Tibial artery (tissue), 4 donors: Measurements from ENCODE around the gene ZNF234.
"Not testable (repeated sequence)": the region's sequence is repeated elsewhere in the genome, so short reads cannot be mapped to it uniquely, and the experiment has no call there.

ENCODE experiments used
- DNase-seq, 2 donors: peaks; one replicate each; pipeline ENCODE4 v3.0.0-alpha.2; 2019
- H3K27ac ChIP-seq, 2 donors: fragments of 200-600 bp; sonication (generic) in 1 of 2; 1 replicate in 1 of 2; 2 replicates in 1 of 2; pipeline ENCODE4 v1.5.1; 2018 to 2019; ENCODE audit warnings: mild to moderate bottlenecking in 1 of 2
- H3K27me3 ChIP-seq, 2 donors: fragments of 200-600 bp; sonication (generic) in 1 of 2; one replicate each; pipeline versions ENCODE4 v1.5.1 to v1.6.0; 2016 to 2019
- H3K36me3 ChIP-seq, 3 donors: fragments of 200-600 bp; sonication (generic) in 2 of 3; one replicate each; pipeline ENCODE4 v1.5.1; 2016 to 2019; ENCODE audit warnings: mild to moderate bottlenecking in 2 of 3
- H3K4me1 ChIP-seq, 4 donors: fragments of 200-600 bp; sonication (generic) in 2 of 4; 1 replicate in 3 of 4; 2 replicates in 1 of 4; pipeline ENCODE4 v1.5.1; 2016 to 2019
- H3K4me3 ChIP-seq, 2 donors: fragments of 200-600 bp; sonication (generic) in 1 of 2; 1 replicate in 1 of 2; 2 replicates in 1 of 2; pipeline ENCODE4 v1.5.1; 2018 to 2019; ENCODE audit warnings: mild to moderate bottlenecking in 2 of 2
- H3K9me3 ChIP-seq, 3 donors: fragments of 200-600 bp; sonication (generic) in 1 of 3; one replicate each; pipeline ENCODE4 v1.5.1; 2016 to 2019
- CTCF ChIP-seq, 2 experiments: fragments of 200-600 bp in 1 of 2; fragments of 450-650 bp in 1 of 2; IDR thresholded peaks; one replicate each; pipeline ENCODE4 v1.5.1; 2017 to 2019; ENCODE audit warnings: antibody characterized with exemption in 2 of 2, mild to moderate bottlenecking in 1 of 2, moderate library complexity in 1 of 2
- intact Hi-C: fragments of 100-400 bp; cut with DNase I; formaldehyde crosslinking; loops from one replicate; pipeline ENCODE4 v1.15.0; 2023; ENCODE audit warnings: low total_unique reads

Gene ZNF234

GRCh38 chr19:44190020-44190419, 48.7 kb downstream of the ZNF234 start:
- Histone ChIP-seq H3K27ac (no peak overlapping the region), H3K36me3 (peaks cover 0 to 31% (median 17%) of the 10 kb centered on the region in 3 donors), H3K4me3 (no peak overlapping the region), H3K4me1 (no peaks in the 10 kb centered on the region), H3K9me3 (peaks cover 3 to 94% (median 29%) of the 10 kb centered on the region in 3 donors), H3K27me3 (no peaks in the 10 kb centered on the region)
- intact Hi-C loops: no loop called here
- no peak for TF ChIP-seq CTCF (IDR thresholded peaks at IDR 0.05)
- no peak for DNase-seq

GRCh38 chr19:44192127-44192526, 50.8 kb downstream of the ZNF234 start:
- H3K4me3 ChIP-seq: no peak overlapping the region
- H3K4me1 ChIP-seq: no peaks in the 10 kb centered on the region
- no peaks in the 10 kb centered on the region for H3K27me3 ChIP-seq
- no peak for TF ChIP-seq CTCF (IDR thresholded peaks at IDR 0.05)
- no peak overlapping the region for H3K27ac ChIP-seq
- H3K36me3 ChIP-seq: peaks cover 5 to 51% (median 17%) of the 10 kb centered on the region in 3 donors
- H3K9me3 ChIP-seq: peaks cover 0 to 93% (median 25%) of the 10 kb centered on the region in 3 donors
- no peak for DNase-seq
- intact Hi-C loops: no loop called here

GRCh38 chr19:44196772-44197171, 55.4 kb downstream of the ZNF234 start:
- H3K4me1 ChIP-seq: no peaks in the 10 kb centered on the region
- no peaks in the 10 kb centered on the region for H3K27me3 ChIP-seq
- TF ChIP-seq CTCF (IDR thresholded peaks at IDR 0.05): no peak
- intact Hi-C loops: no loop called here
- no peak overlapping the region for H3K27ac ChIP-seq
- no peak for DNase-seq
- H3K36me3 ChIP-seq: peaks cover 5 to 36% (median 22%) of the 10 kb centered on the region in 3 donors
- H3K4me3 ChIP-seq: no peak overlapping the region
- peaks cover 0 to 79% (median 28%) of the 10 kb centered on the region in 3 donors for H3K9me3 ChIP-seq

- peaks cover 0 to 12% (median 12%) of the 10 kb centered on the region in 3 donors for H3K36me3 ChIP-seq
- H3K9me3 ChIP-seq: peaks cover 4 to 47% (median 12%) of the 10 kb centered on the region in 3 donors
- H3K27ac ChIP-seq: no peak overlapping the region
- H3K27me3 ChIP-seq: no peaks in the 10 kb centered on the region
- no peak for TF ChIP-seq CTCF (IDR thresholded peaks at IDR 0.05)
- no peak for DNase-seq
- H3K4me3 ChIP-seq: no peak overlapping the region
- intact Hi-C loops: no loop called here
- H3K4me1 ChIP-seq: peaks cover 0 to 1% (median 0%) of the 10 kb centered on the region in 4 donors
These were observed 61.1 kb downstream of the ZNF234 start for GRCh38 chr19:44202470-44202869.

- H3K36me3 ChIP-seq: peaks cover 0 to 12% (median 12%) of the 10 kb centered on the region in 3 donors
- no peaks in the 10 kb centered on the region for H3K27me3 ChIP-seq
- no peak for DNase-seq
- peaks cover 4 to 46% (median 12%) of the 10 kb centered on the region in 3 donors for H3K9me3 ChIP-seq
- H3K27ac ChIP-seq: no peak overlapping the region
- no peak for TF ChIP-seq CTCF (IDR thresholded peaks at IDR 0.05)
- intact Hi-C loops: no loop called here
- H3K4me1 ChIP-seq: peaks cover 0 to 4% (median 0%) of the 10 kb centered on the region in 4 donors
- H3K4me3 ChIP-seq: no peak overlapping the region
These were observed 61.6 kb downstream of the ZNF234 start for GRCh38 chr19:44202974-44203373.

GRCh38 chr19:44203877-44204276, 62.5 kb downstream of the ZNF234 start:
- H3K36me3 ChIP-seq, intact Hi-C loops: not testable (repeated sequence)

More at GRCh38 chr19:44203877-44204276, 62.5 kb downstream of the ZNF234 start:
- H3K4me3 ChIP-seq, H3K27ac ChIP-seq, H3K4me1 ChIP-seq, H3K27me3 ChIP-seq, DNase-seq: not testable (repeated sequence)
- peaks cover 4 to 37% (median 9%) of the 10 kb centered on the region in 3 donors for H3K9me3 ChIP-seq
